OCI-LY1 (cell line): ENCODE data around the gene FRMD4A.

Experiments
- H2AFZ ChIP-seq: fragments of 200-600 bp; sonication (generic), shearing (Covaris generic); 2 replicates; pipeline ENCODE4 v1.6.0; 2014; ENCODE audit warnings: antibody characterized with exemption, mild to moderate bottlenecking, low read length
- H3F3A ChIP-seq: fragments of 200-600 bp; sonication (generic), shearing (Covaris generic); 2 replicates; pipeline ENCODE4 v1.6.0; 2014; ENCODE audit warnings: mild to moderate bottlenecking, antibody characterized with exemption, low read length, moderate library complexity; ENCODE audit not compliant: insufficient read depth
- H3K27ac ChIP-seq: fragments of 200-600 bp; sonication (generic); 2 replicates; pipeline ENCODE4 v1.5.1; 2014; ENCODE audit warnings: low read length, mixed run types, mild to moderate bottlenecking, low read depth; ENCODE audit not compliant: poor library complexity, severe bottlenecking
- H3K27me3 ChIP-seq: fragments of 200-600 bp; sonication (generic); 2 replicates; pipeline ENCODE4 v1.6.0; 2014; ENCODE audit warnings: antibody characterized with exemption, mild to moderate bottlenecking, low read length, moderate library complexity; ENCODE audit not compliant: insufficient read depth
- H3K36me3 ChIP-seq: fragments of 200-600 bp; sonication (generic); 2 replicates; pipeline ENCODE4 v1.6.1; 2014; ENCODE audit warnings: mild to moderate bottlenecking, antibody characterized with exemption, low read length, moderate library complexity, mixed read lengths; ENCODE audit not compliant: insufficient read depth
- H3K4me1 ChIP-seq: fragments of 200-600 bp; sonication (generic); 2 replicates; pipeline ENCODE4 v1.5.1; 2014; ENCODE audit warnings: mild to moderate bottlenecking, low read length, moderate library complexity; ENCODE audit not compliant: insufficient read depth, severe bottlenecking
- H3K4me2 ChIP-seq: fragments of 200-600 bp; sonication (generic), shearing (Covaris generic); 2 replicates; pipeline ENCODE4 v1.6.1; 2014; ENCODE audit warnings: low read length
- H3K4me3 ChIP-seq: fragments of 200-600 bp; sonication (generic); 2 replicates; pipeline ENCODE4 v1.5.1; 2014; ENCODE audit warnings: low read length, low read depth, mild to moderate bottlenecking, mixed read lengths; ENCODE audit not compliant: poor library complexity, severe bottlenecking
- H3K79me2 ChIP-seq: fragments of 200-600 bp; shearing (Covaris generic); 2 replicates; pipeline ENCODE4 v1.6.1; 2016; ENCODE audit warnings: mixed run types, low read length, mixed read lengths; ENCODE audit not compliant: insufficient read depth
- H3K9ac ChIP-seq: fragments of 200-600 bp; sonication (generic), shearing (Covaris generic); 2 replicates; pipeline ENCODE4 v1.6.1; 2014; ENCODE audit warnings: mild to moderate bottlenecking, low read length, mixed read lengths
- H3K9me2 ChIP-seq: fragments of 200-600 bp; sonication (generic), shearing (Covaris generic); 2 replicates; pipeline ENCODE4 v1.6.1; 2014; ENCODE audit warnings: low read depth, mild to moderate bottlenecking, low read length, mixed read lengths
- H3K9me3 ChIP-seq: fragments of 200-600 bp; shearing (Covaris generic); 2 replicates; pipeline ENCODE4 v1.6.1; 2014; ENCODE audit warnings: low read length, mixed read lengths
- H4K20me1 ChIP-seq: fragments of 200-600 bp; sonication (generic), shearing (Covaris generic); 2 replicates; pipeline ENCODE4 v1.6.0; 2016; ENCODE audit warnings: mild to moderate bottlenecking, low read length; ENCODE audit not compliant: insufficient read depth
- CTCF ChIP-seq: fragments of 200-600 bp; sonication (generic), shearing (Covaris generic); IDR thresholded peaks from 2 replicates; pipeline ENCODE4 v1.5.1; 2017; ENCODE audit warnings: mild to moderate bottlenecking, antibody characterized with exemption, low read length, moderate library complexity, mixed read lengths
- EZH2 ChIP-seq: fragments of 200-600 bp; sonication (generic), shearing (Covaris generic); IDR thresholded peaks from 2 replicates; pipeline ENCODE4 v1.8.0; 2017; ENCODE audit warnings: borderline replicate concordance, mixed run types, mild to moderate bottlenecking, antibody characterized with exemption, low read length, moderate library complexity, mixed read lengths

Gene FRMD4A

GRCh38 chr10:13840036-13840435 is 490.7 kb downstream of the FRMD4A start:
- Histone ChIP-seq H3K4me2 (no peak overlapping the region), H3K9me2 (no peaks in the 10 kb centered on the region), H3K27ac (no peak overlapping the region), H3K9ac (no peak overlapping the region), H2AFZ (no peak overlapping the region), H3K9me3 (no peaks in the 10 kb centered on the region), H3K4me3 (no peak overlapping the region), H3K79me2 (no peaks in the 10 kb centered on the region), H3K4me1 (no peaks in the 10 kb centered on the region), H3K27me3 (no peaks in the 10 kb centered on the region), H4K20me1 (no peaks in the 10 kb centered on the region), H3K36me3 (no peaks in the 10 kb centered on the region; the same call in 1 of the 2 replicates), H3F3A (no peaks in the 10 kb centered on the region)
- TF ChIP-seq EZH2 (no peak), CTCF (no peak)

DNA sequence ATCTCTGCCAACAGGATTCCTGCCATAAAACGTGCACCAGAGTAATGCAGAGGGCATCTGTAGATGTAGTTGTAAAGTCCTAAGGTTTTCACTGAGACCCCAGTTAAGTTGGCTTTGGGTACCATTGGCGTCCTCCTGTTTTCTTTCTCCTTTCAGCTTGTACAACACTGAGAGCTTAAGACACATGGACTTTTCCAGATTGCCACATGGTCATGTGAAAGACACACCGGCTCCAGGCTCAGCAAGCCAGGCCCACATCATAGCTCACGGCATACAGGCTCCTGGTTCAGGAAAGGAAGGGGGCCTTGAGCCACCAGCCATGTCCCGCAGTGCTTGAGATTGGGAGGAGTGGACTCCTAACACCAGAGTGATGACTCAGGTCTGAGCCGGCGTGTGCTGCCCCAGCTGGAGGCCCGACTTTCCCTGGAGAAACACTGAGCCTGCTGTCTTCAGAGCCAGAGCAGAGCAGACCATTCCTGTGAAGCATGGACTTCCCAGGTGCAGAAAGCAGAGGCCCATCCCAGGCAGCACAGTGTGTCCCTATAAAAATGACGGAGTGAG is 491.2 kb downstream of the FRMD4A start:
- H3K4me2 ChIP-seq = no peak overlapping the region
- H3F3A ChIP-seq = no peaks in the 10 kb centered on the region
- H3K27ac ChIP-seq = no peak overlapping the region
- H3K79me2 ChIP-seq = no peaks in the 10 kb centered on the region
- H3K4me1 ChIP-seq = no peaks in the 10 kb centered on the region
- no peak for TF ChIP-seq CTCF
- TF ChIP-seq EZH2 = no peak
- no peak overlapping the region for H2AFZ ChIP-seq
- H3K9ac ChIP-seq = no peak overlapping the region
- no peaks in the 10 kb centered on the region; the same call in 1 of the 2 replicates for H3K36me3 ChIP-seq
- no peaks in the 10 kb centered on the region for H3K9me2 ChIP-seq
- no peaks in the 10 kb centered on the region for H3K9me3 ChIP-seq
- H3K27me3 ChIP-seq = no peaks in the 10 kb centered on the region
- no peaks in the 10 kb centered on the region for H4K20me1 ChIP-seq
- no peak overlapping the region for H3K4me3 ChIP-seq

DNA sequence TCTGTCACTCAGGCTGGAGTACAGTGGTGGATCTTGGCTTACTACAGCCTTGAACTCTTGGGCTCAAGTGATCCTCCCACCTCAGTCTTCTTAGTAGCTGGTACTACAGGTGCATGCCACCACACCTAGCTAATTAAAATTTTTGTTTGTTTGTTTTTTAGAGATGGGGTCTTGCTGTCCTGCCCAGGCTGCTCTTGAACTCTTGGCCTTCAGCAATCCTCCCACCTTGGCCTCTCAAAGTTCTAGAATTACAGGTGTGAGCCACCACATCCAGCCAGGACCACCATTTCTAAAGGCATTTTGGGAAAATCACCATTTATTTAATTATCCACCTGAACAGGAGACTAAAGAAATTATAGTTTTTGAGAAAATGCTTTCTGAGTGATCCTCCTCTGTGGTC is 491.7 kb downstream of the FRMD4A start:
- Histone ChIP-seq H3K79me2 (no peaks in the 10 kb centered on the region), H3K4me3 (no peak overlapping the region), H3K9ac (no peak overlapping the region), H3K36me3 (no peaks in the 10 kb centered on the region; the same call in 1 of the 2 replicates), H3K27me3 (no peaks in the 10 kb centered on the region), H3K4me2 (no peak overlapping the region), H4K20me1 (no peaks in the 10 kb centered on the region), H3K9me3 (no peaks in the 10 kb centered on the region), H2AFZ (no peak overlapping the region), H3F3A (no peaks in the 10 kb centered on the region), H3K9me2 (no peaks in the 10 kb centered on the region), H3K4me1 (no peaks in the 10 kb centered on the region), H3K27ac (no peak overlapping the region)
- TF ChIP-seq CTCF (no peak), EZH2 (no peak)
